ENCODE data around the gene SLC25A23. TPM values are rescaled to one million over a fixed set of nuclear protein-coding genes. Genes with fewer than 3 reads are reported as not detected.
A peak's percentile ranks its signal among the peaks of the same experiment; 100 is the strongest.

Gene SLC25A23
- total and polyA plus RNA-seq, 2 of the 8 experiments (the other 6 are each of a cell fraction or from before 2014, with no cell fraction given), result 18.0 to 48.1 TPM

GRCh38 chr19:6460099-6460884, 700 bp upstream of the SLC25A23 start:
- WGBS, 2 experiments (ENCODE audit: extremely low coverage in 1 of 2, insufficient coverage in 1 of 2, insufficient read length in 1 of 2, insufficient replicate concordance in 2 of 2, low coverage in 1 of 2, low lambda C conversion rate in 2 of 2, missing lambda C conversion rate in 1 of 2), result 1% methylated on average over 49 of the region's 57 CpGs; no CpG with 5 or more reads in 1 of the 2 experiments
- Histone ChIP-seq H4K8ac (ENCODE audit: extremely low read depth, insufficient read depth, low read length) (no peak overlapping the region), H4K91ac (replicated peaks; ENCODE audit: insufficient read length, low read length) (peak overlapping the region; percentile 56), H3K14ac (ENCODE audit: insufficient read length) (no peak overlapping the region), H3K4me2 (ENCODE audit: insufficient read depth in 1 of 2, low read depth in 2 of 2, low read length in 2 of 2) (peak overlapping the region; percentile 63 to 99), H2BK5ac (ENCODE audit: low read depth, low read length) (peak overlapping the region; percentile 87; the same call in 1 of the 2 replicates), H3K4me3 (ENCODE audit: extremely low read depth in 1 of 4, insufficient read depth in 2 of 4, low read depth in 3 of 4, low read length in 4 of 4) (peak overlapping the region; percentile 60 to 78 (median 66)), H3K36me3 (ENCODE audit: control insufficient read depth in 2 of 4, insufficient read depth in 4 of 4, low read length in 3 of 4) (peaks cover 0 to 6% (median under 1%) of the 10 kb centered on the region in 4 experiments; a peak in 3 of 8 replicates), H3K23me2 (ENCODE audit: low read depth, low read length) (peaks cover 16% of the 10 kb centered on the region), H2BK15ac (ENCODE audit: low read length) (peak overlapping the region; percentile 97), H3K9ac (replicated peaks in 1 of 4; ENCODE audit: extremely low read depth in 1 of 4, low read depth in 3 of 4, low read length in 3 of 4) (peak overlapping the region in 2 of 4 experiments; percentile 32 to 43; a peak in 4 of 7 replicates), H3K4me1 (replicated peaks in 1 of 4; ENCODE audit: control insufficient read depth in 3 of 4, insufficient read depth in 4 of 4, low read length in 3 of 4) (peaks cover 0 to 13% (median 3%) of the 10 kb centered on the region in 4 experiments; a peak in 5 of 7 replicates), H3K9me3 (ENCODE audit: insufficient read depth in 2 of 2, low read depth in 1 of 2, low read length in 1 of 2) (no peaks in the 10 kb centered on the region), H2BK120ac (replicated peaks; ENCODE audit: low read depth, low read length) (no peak overlapping the region), H3K23ac (ENCODE audit: insufficient read length) (no peak overlapping the region), H3K4ac (replicated peaks; ENCODE audit: insufficient read length, low read depth, low read length) (peak overlapping the region; percentile 4), H3K18ac (ENCODE audit: extremely low read depth, low read length) (peak overlapping the region; percentile 71; the same call in 1 of the 2 replicates), H3K79me2 (ENCODE audit: control insufficient read depth in 1 of 2, insufficient read depth in 2 of 2, low read length in 2 of 2) (peaks cover 0 to 5% of the 10 kb centered on the region in 2 experiments; a peak in 2 of 4 replicates), H4K20me1 (replicated peaks in 1 of 2; ENCODE audit: control insufficient read depth in 1 of 2, insufficient read depth in 2 of 2, low read length in 2 of 2) (peaks cover 0 to 3% of the 10 kb centered on the region in 2 experiments), H2AK5ac (ENCODE audit: low read depth, low read length) (no peak overlapping the region), H3K27ac (ENCODE audit: low read depth, low read length) (0 out of 2 replicates have a peak overlapping the region, but pooled peaks have one; percentile 29), H3K56ac (replicated peaks; ENCODE audit: insufficient read length, low read depth, low read length) (peak overlapping the region; percentile 18), H2BK12ac (ENCODE audit: low read depth, low read length) (peak overlapping the region; percentile 84; the same call in 1 of the 2 replicates), H2BK20ac (ENCODE audit: low read length) (no peak overlapping the region), H3K79me1 (ENCODE audit: low read depth, low read length) (no peaks in the 10 kb centered on the region; the same call in 1 of the 2 replicates), H2AFZ (ENCODE audit: low read length) (peak overlapping the region; percentile 98), H3K27me3 (replicated peaks in 1 of 4; ENCODE audit: control insufficient read depth in 3 of 4, extremely low read depth in 1 of 4, insufficient read depth in 3 of 4, low read length in 3 of 4) (no peaks in the 10 kb centered on the region; a peak in 1 of 7 replicates), H4K5ac (ENCODE audit: insufficient read length, low read depth, low read length) (no peak overlapping the region)
- FAIRE-seq (peak; percentile 73), DNase-seq (ENCODE audit: low read depth in 1 of 2, low spot score in 2 of 2) (peak; percentile 86 to 95)
- CTCF ChIA-PET (ENCODE audit: partially characterized antibody), result interaction anchor here (0.6 to 1.8 kb wide), 5 partner anchors 15 to 1512 kb away, joined by 3 to 5 read pairs (median 3); no protein-coding TSS in a partner anchor
- POLR2A ChIA-PET (ENCODE audit: partially characterized antibody), result interaction anchor here (0.7 to 1.1 kb wide), 5 partner anchors 17 to 87 kb away, joined by 3 to 5 read pairs (median 4); partner anchors contain the start of genes KHSRP and TNFSF9
- TF ChIP-seq HDAC2 (IDR thresholded peaks at IDR 0.05; ENCODE audit: borderline replicate concordance in 1 of 2, low read depth in 2 of 2, low read length in 2 of 2), result 0 out of 4 replicates have a peak, but pooled peaks of 1 of the 2 experiments have one; percentile 9
- peak; percentile 28; the same call in 1 of the 2 replicates for TF ChIP-seq BACH1 (IDR thresholded peaks at IDR 0.05; ENCODE audit: low read length)
- TF ChIP-seq RAD21 (IDR thresholded peaks at IDR 0.05 in 1 of 2, conservative IDR thresholded peaks at IDR 0.05 in 1 of 2; ENCODE audit: low read depth in 2 of 2, low read length in 2 of 2), result peak; percentile 9 to 38; a peak in 2 of 4 replicates
- TF ChIP-seq MAX (IDR thresholded peaks at IDR 0.05), result peak; percentile 48
- peak; percentile 7; the same call in 1 of the 2 replicates for TF ChIP-seq JUND (IDR thresholded peaks at IDR 0.05; ENCODE audit: low read length)
- no peak for TF ChIP-seq KDM1A (IDR thresholded peaks at IDR 0.05; ENCODE audit: borderline replicate concordance, low read length)
- TF ChIP-seq JUN (IDR thresholded peaks at IDR 0.05; ENCODE audit: low read depth, low read length), result no peak
- TF ChIP-seq SP1 (IDR thresholded peaks at IDR 0.05; ENCODE audit: low read depth, low read length), result peak; percentile 42; the same call in 1 of the 2 replicates
- 0 out of 4 replicates have a peak, but pooled peaks of 1 of the 2 experiments have one; percentile 85 for TF ChIP-seq SIN3A (conservative IDR thresholded peaks at IDR 0.05 in 1 of 2, IDR thresholded peaks at IDR 0.05 in 1 of 2; ENCODE audit: low read depth in 1 of 2, low read length in 2 of 2)
